Right ventricle myocardium superior (tissue), 1 donor: ENCODE data around the gene EIF4E1B. TPM values are rescaled to one million over a fixed set of nuclear protein-coding genes. Genes with fewer than 3 reads are reported as not detected.
A peak's percentile ranks its signal among the peaks of the same experiment; 100 is the strongest.

ENCODE experiments used
- ATAC-seq: fragments of 200-7000 bp; cut with Tn5 transposase; one replicate; pipeline ENCODE4 v1.9.1; 2020; ENCODE audit warnings: mild to moderate bottlenecking; ENCODE audit not compliant: poor library complexity
- DNase-seq: peaks from one replicate; pipeline ENCODE4 v3.0.0-alpha.2; 2020
- intact Hi-C: fragments of 100-400 bp; cut with DNase I; formaldehyde crosslinking; loops from one replicate; pipeline ENCODE4 v1.11.2; 2022
- total RNA-seq: library from RNA; stranded (reverse); fragmentation: NEBNext Ultra II Directional; extraction: Animal tissue kit (Norgen Biotek cat#: 25700); gene quantifications from one replicate; pipeline ENCODE4 v1.2.1, GENCODE V29; 2021
- donor health status: DM: no; HTN: yes; CAD: no; lungs with severe emphysema.

The EIF4E1B gene
- total RNA-seq, 1 donor from 2014 or later: not detected

DNA sequence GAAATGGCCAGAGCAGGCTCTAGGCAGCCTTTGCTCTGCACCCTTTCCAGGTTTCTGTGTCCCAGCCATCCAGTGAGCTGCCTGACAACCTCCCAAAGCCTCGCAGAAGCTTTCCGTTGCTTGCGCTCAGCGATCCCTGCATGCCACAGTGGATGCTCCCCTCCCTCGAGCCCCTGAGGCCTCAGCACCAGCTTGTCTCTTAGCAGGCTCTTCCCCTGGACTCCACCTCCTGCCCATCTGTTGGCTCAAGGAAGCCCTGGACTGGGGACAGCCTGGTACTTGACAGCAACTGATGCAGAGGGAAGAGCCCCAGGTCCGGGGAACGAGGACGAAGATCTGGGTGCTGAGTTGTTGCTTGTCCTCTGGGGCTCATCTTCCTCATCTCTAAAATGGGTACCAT, 40.0 kb downstream of the EIF4E1B start:
- DNase-seq (peak; percentile 15), ATAC-seq (no peak)

DNA sequence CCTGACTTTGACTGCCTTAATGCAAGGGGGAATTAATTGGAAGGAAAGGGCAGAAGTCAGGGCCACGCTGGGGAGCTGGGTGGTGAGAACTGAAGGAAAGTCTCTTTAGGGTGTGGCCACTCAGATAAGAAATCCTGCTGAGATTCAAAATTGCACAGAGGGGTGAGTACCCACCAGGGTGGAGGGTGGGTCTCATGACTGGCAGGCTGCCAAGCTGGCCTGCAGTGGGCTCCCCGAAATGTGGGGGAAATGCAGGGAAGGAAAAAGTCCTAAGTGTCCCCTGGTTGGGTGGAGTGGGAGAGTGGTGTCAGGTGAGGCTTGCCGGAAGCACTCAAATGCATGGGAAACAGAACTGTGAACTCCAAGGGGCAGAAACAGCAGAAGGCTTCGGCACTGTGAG, 40.9 kb downstream of the EIF4E1B start:
- DNase-seq: peak; percentile 14
- no peak for ATAC-seq
- intact Hi-C loops: no loop called here

More for the DNA sequence above, 40.0 kb downstream of the EIF4E1B start:
- intact Hi-C loops: no loop called here

DNA sequence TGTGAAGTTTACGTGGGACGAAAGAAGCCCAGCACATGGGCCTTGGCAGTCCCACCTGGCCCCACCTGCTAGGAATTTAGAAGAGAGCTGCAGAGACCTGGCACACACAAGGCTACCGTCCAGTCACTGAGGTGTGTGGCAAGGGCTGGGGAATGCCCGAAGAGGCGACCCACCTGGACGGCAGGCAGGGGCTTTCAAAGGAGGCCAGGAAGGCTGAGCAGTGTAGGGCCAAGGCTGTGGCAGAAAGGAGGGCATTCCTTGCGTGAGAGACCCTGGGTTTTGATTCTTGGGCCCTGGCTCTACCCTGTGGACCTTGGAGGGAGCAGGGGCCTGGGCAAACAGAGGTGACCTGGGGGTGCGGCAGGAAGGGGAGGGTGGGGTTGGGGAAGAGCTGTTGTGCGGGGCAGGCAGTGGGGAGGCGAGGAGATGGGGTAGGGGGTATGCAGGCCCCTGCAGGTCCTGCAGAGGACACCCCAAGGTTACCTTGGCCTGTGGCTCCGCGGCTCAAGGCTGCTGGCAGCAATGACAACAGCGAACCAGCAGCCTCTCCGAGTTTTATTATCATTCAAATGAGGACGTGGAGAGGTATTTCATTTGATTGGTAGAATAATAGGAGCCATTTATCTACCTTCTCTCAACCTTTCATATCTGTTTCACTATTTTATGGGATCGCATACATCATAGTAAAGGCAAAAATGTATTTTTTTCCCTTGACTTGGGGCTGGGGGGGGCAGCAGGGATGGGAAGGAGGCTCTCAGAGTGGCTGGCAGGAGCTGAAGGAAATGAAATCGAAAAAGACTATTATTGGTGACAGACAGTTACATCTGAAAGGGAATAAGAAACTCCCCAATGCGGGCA, 41.6 kb downstream of the EIF4E1B start:
- intact Hi-C loops: no loop called here
- DNase-seq (peak; percentile 22), ATAC-seq (no peak)

DNA sequence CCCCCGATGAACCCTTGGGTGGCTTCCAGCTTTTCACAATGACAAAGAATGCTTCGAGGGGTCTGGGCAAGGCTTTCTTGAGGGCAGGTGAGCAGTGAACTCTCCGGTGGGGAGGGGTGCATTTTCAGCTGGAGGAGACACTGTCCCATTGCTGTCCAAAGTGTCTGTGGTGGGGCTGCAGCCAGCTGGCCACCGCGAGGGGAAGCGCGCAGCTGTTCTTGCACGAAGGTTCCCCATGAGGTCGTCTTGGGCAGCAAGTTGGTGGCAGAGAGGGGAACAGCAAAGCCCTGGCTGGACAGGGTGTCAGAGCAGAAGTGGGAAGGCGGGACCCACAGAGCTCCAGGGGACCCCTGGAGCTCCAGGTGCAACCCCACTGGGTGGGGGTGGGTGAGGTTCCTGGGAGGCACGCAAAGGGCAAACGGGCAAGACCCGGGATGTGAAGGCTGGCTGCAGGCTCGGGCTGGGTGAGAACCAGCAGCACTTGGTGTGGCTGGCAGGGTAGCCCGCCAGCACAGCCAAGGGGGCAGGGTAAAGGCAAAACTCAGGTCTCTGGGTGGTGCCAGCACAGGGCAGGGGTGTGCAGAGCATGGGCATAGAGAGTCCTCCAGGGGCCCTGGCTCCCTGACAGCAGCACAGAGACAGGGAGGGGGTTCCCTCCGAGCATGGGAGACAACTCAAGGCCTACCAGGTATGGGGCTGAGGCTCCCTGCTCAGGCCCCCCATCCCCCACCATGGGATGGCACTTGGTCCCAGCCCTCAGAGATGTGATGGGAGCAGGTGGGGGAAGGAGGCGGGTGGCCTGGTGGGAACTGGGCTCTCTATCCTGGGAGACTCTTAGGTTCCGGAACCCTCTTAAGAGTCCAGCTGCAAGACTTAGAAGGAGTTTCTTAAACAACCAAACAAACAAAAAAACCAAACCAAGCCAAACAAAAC, 43.4 kb downstream of the EIF4E1B start:
- intact Hi-C loops: no loop called here
- DNase-seq: peak; percentile 27
- no peak for ATAC-seq

DNA sequence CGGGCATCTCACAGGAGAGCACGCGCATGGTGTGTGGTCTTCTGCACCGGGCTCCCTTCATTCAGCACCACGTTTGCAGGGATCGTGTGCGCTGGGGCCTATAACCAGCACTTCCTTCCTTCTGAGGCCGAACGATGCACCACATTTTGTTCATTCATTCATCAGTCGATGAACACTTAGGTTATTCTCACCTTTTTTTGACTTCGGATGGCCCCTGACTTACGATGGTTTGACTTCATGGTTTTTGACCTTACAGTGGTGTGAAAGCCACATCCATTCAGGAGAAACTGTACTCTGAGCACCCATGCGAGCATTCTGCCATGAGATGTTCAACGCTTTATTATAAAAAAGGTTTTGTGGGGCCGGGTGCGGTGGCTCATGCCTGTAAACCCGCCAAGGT, 44.3 kb downstream of the EIF4E1B start:
- peak; percentile 5 for DNase-seq
- intact Hi-C loops: no loop called here
- ATAC-seq: no peak

DNA sequence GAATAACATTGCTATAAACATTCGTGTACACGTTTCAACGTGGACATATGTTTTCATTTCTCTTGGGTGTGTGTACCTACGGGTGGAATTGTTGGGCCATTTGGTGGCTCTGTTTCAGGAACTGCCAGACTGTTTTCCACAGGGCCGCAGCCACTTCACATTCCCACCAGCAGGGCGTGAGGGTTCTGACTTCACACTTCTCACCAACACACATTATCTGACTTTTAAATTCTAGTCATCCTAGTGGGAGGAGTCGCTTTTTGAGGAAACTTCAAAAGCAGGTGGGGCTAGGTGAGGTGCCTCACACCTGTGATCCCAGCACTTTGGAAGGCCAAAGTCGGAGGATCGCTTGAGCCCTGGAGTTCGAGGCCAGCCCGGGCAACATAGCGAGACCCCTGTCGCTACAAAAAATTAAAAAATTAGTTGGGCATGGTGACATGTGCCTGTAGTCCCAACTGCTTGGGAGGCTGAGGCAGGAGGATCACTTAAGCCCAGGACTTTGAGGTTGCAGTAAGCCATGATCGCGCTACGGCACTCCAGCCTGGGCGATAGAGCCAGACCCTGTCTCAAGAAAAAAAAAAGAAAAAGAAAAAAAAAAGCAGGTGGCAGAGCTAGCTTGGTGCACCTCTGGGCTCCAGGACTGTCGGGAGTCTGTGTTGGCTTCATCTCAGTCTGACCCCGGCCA, 45.3 kb downstream of the EIF4E1B start:
- ATAC-seq: no peak
- peak; percentile 13 for DNase-seq
- intact Hi-C loops: no loop called here

DNA sequence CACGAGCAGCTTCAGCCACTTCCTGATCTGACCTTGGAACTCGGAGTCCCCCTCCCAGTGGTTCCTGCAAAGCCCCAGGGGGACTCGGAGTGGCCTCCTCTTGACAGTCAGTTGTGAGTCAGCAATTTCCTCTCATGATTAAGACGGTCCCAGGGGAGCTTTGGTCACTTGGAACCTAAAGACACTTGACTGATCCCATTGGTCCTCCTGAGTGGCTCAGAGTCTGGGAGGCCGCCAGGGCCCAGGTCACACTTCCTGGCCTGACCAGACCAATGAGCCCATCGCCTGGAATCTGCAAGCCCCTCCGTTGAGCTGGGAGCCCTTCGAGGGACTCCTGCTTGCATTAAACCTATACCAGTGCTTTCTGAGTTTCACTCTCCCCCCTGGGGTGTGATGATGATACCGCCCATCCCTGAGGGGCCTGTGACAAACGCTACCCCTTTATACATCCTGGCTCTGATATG, 45.9 kb downstream of the EIF4E1B start:
- peak; percentile 67 for DNase-seq
- intact Hi-C loops: no loop called here
- ATAC-seq: peak; percentile 25

DNA sequence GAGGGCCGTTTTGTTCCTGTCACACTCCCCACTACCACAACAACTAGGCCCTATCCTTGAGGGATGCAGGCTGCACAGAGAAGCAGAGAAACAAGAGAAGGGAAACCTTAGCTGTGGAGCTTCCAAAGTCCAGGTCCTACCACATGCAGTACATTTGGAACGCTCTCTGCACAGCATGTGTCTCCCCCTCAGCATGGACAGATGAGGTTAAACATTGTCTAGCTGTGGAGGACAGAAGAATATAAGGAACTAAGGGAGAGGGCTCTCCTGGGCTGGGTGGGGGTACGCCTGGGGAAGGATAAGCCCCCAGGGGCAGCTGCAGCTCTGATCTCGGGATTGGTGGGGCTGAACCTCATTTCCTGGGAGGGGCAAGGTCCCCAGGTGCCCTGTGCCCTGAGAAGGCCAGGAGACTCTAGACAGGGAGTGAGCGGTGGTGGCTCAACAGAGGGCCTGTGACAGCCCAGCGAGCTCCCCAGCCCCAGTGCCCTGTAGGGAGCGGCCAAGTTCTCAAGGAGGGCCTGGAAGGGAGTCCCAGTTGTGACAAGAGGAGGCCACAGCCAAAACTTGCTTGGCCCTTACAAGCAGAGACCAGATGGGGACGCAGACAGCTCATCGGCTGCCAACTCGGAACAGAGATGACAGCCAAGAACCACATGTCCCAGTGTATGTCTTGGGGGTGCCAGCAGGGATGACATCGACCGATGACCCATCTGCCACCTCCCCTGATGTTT, 46.9 kb downstream of the EIF4E1B start:
- ATAC-seq: peak; percentile 76
- intact Hi-C loops: no loop called here
- peak; percentile 66 for DNase-seq

DNA sequence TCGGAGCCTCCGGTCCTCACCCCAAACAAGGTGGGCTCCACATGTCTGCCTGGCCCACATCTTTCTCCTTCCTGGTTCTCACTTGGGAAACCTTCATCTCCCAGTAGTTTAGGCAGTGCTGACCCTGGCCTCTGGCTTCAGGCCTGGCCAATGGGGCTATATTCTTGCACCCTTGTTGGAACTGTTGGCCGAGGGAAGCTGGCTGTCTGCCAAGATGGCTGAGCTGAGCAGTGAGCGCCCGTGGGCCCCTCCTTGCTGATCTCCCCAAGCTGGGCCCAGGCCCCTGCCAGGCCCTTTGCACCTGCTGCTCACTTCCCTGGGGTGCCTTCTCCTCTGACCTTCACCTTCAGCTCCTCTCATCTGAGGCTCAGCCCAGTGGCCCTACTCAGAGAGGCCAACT, 48.1 kb downstream of the EIF4E1B start:
- intact Hi-C loops: no loop called here

DNA sequence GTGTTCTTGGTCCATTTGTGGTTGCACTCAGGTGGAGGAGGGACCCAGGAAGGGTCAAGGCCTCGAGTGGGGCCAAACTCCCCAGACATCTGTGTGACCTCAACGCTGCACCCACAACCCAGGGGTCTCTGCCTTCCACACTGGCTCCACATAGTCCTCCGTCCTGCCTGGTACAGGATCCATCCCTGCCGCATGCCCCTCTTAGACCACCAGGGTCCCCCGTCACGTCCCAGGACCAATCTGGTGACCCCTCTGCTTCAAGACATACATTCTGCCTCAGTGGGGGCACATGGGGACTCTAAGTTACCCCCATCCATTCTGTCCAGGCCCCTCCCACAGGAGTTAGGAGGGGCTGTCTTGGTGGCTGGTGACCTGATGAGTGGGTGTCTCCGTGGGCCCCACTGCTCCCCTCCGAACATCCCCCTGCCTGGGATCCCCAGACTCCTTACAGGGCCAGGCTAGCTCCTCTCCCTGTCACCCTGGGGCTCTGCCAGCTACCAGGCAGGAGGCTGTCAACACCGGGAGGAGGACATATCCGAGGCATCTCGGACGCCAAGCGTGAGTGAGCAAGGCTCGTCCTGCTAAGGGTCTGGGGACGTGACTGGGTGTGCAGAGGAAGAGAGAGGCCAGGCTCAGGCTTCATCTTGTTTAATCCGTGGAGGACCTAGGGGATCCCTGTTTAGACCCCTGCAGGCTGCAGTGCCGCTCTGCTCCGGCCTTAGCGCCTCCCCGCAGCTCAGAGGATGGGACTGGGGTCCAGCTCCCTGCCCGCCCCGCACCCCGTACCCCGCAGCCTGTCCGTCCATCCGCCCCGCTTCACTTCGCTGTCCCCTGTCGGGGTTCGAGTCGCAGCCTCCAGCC, 49.1 kb downstream of the EIF4E1B start:
- DNase-seq (peak; percentile 63), ATAC-seq (peak; percentile 59)
- intact Hi-C loops: no loop called here

More for the DNA sequence above, 48.1 kb downstream of the EIF4E1B start:
- ATAC-seq: no peak
- peak; percentile 42 for DNase-seq

DNA sequence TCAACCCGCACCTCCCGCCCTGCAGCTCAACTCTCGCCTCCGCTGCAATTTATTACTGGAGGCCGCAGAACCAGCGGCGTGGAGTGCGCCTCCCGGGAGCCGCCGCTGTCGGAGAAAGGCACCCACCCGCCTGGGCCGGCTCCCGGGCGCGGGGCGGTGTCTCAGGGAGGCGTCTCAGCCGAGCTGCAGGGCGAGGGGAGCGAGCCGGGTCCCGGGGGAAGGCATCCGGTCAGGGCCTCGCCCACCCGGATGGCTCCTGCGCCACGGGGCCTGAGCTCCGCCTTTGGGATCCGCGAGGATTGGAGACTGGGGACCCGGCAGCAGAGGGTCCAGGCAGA, 49.7 kb downstream of the EIF4E1B start:
- ATAC-seq (no peak), DNase-seq (no peak)
- intact Hi-C loops: no loop called here

DNA sequence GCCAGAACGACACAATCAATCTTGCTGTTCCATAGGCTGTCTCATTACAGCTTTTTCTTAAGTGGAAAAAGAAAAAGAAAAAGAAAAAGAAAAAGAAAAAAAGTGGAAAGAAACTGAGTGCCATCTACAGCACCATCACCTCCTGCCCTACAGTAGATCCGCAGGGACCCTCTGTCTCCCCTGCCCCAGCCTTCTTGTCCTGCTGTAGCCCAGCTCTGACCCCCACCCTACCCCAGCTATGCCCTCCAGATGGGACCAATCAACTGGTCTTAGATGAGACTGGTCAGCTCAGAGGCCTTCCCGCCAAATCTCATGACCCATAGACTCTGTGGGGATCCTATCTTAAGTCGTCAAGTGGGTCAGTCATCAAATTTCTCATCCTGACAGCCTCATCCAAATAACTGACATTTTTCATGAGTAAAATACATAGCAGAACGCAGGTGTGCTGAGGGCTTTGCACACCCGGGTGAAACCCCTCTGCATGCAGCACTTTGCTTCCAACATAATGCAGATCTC, 51.6 kb downstream of the EIF4E1B start:
- peak; percentile 3 for DNase-seq
- intact Hi-C loops: no loop called here
- no peak for ATAC-seq

DNA sequence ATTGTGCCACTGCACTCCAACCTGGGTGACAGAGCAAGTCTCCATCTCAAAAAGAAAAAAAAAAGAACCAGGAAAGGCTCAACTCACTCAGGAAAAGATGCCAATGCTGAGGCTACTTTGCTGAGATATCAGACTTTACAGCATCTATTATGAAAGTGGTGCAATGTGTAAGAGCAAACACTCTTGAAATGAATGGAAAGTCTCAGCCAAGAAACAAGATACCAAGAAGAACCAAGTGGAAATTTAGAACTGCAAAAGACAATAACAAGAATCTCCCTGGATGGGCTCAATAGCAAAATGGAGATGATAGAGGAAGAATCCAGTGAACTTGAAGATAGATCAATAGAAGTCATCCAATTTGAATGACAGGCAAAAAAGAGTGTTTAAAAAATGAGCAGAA, 54.5 kb downstream of the EIF4E1B start:
- DNase-seq: no peak
- intact Hi-C loops: no loop called here
- no peak for ATAC-seq

DNA sequence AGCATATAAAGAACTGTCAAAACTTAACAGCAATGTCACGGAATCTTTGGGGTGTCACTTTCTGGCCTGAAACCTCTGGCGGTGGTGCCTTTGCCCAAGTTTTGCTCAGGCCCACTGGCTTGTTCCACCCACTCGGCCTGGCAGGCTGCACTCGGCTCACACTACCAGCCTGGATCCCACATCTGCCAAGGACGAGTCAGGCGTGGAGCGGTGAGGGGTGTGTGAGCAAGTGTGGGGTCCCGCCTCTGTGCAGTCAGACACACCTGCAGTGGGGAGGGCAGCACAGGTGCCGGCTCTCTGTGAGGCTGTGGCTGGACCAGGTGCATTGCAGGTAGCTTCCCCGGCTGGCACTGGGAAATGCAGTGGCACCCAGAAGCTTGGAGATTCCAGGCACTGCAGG, 56.8 kb downstream of the EIF4E1B start:
- no peak for ATAC-seq
- intact Hi-C loops: no loop called here
- no peak for DNase-seq

DNA sequence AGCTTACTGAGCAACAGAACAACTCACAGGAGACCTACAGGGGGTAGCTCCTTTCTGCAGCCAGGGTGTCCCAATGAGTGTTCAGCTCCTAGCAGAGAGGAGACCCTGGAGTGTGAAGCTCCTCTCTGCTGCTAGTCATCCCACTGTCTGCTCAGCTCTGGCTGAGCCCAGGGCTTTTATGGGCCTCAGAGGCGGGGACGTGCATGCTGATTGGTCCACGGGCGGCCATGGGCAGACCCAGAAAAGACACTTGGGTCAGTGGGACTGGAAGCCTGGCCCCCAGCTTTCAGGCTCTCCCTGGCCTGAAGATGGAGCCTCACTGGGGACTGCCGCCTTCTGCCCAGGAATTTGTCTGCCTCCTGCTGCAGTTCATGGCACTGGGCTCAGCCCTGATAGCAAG, 57.4 kb downstream of the EIF4E1B start:
- DNase-seq: no peak
- intact Hi-C loops: no loop called here
- no peak for ATAC-seq

DNA sequence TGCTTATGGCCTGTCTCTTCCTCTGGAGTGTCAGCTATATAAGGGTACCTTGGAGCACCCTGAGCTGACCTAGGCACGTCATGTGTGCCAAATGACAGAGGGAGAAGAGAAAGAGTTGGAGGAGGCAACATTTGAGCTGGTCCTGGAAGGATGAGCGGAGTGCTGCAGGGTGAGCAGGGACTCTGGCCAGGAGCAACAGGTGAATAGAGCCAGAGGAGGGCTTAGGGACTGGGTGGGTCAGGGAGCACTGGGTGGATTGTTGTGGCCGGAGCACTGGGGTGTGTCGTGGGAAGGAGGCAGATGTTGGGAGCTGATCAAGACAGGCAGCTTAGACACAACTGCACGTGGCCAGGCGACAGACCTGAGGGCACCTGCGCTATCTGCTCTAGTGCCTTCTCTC, 60.4 kb downstream of the EIF4E1B start:
- DNase-seq: no peak
- no peak for ATAC-seq
- intact Hi-C loops: no loop called here

DNA sequence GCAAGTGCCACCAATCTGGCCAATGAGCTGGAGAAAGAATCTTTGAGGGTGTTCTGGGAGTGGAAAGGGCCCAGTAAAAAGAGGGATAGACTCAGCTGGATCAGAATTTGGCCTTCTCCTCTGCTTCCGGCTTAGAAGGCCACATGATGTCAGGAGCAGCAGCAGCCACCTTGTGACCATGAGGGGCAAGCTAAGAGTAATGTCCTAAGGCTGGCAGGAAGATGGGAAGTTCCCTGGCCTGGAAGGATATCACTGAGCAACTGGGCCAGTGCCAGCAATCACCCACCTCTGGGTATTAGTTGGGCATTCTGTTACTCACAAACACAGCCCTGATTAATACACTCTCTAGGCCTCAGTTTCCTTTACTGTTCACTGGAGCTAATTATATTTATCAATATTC, 61.0 kb downstream of the EIF4E1B start:
- ATAC-seq: no peak
- intact Hi-C loops: no loop called here

More for the DNA sequence above, 61.0 kb downstream of the EIF4E1B start:
- DNase-seq: no peak
